NCI-H2107 treated with DMSO at 0.1 percent for 48 hours (cell line): Measurements from ENCODE around the gene SLC35D2.
A peak's percentile ranks its signal among the peaks of the same experiment; 100 is the strongest.
"Not testable (repeated sequence)": the region's sequence is repeated elsewhere in the genome, so short reads cannot be mapped to it uniquely, and the experiment has no call there.

Source experiments
- DNase-seq: peaks from one replicate; lab custom pipeline; 2025; ENCODE audit not compliant: unreplicated experiment; lab: John Stamatoyannopoulos, UW

SLC35D2 gene

DNA sequence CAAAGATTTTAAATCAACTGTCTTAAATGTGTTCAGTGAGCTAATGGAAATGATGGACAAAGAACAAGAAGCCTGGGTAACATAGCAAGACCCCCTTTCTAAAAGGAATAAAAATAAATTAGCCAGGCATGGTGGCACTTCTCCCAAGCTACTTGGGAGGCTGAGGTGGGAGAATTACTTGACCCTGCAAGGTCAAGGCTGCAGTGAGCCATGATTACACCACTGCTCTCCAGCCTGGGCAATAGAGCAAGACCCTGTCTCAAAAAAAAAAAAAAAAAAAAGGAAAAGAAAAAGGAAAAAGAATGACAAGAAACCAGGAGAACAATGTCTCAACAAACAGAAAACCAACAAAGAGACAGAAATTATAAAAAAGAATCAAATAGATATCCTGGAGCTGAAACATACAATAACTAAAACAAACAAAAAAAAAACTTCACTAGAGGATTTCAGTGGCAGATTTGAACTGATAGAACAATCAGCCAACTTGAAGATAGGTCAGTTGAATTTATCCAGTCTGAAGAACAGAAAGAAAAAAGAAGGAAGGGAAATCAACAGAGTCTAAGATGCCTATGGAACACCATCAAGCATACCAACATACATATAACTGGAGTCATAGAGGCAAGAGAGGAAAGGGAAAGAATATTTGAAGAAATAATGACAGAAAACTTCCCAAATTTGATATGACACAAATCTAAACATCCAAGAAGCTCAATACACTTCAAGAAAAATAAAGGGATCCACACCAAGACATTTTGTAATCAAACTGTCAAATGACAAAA is 16.8 kb upstream of the SLC35D2 start:
- DNase-seq, result no peak

DNA sequence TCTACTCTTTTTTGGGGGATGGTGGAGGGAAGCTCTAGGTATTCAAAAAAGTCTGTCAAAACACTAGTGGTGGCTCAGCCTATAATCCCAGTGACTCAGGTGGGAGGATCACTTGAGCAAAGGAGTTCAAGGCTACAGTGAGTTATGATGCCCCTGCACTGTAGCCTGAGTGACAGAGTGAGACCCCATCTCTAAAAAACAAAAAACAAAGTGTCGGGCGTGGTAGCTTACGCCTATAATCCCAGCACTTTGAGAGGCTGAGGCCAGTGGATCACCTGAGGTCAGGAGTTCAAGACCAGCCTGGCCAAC is 15.8 kb upstream of the SLC35D2 start:
- DNase-seq, result no peak

DNA sequence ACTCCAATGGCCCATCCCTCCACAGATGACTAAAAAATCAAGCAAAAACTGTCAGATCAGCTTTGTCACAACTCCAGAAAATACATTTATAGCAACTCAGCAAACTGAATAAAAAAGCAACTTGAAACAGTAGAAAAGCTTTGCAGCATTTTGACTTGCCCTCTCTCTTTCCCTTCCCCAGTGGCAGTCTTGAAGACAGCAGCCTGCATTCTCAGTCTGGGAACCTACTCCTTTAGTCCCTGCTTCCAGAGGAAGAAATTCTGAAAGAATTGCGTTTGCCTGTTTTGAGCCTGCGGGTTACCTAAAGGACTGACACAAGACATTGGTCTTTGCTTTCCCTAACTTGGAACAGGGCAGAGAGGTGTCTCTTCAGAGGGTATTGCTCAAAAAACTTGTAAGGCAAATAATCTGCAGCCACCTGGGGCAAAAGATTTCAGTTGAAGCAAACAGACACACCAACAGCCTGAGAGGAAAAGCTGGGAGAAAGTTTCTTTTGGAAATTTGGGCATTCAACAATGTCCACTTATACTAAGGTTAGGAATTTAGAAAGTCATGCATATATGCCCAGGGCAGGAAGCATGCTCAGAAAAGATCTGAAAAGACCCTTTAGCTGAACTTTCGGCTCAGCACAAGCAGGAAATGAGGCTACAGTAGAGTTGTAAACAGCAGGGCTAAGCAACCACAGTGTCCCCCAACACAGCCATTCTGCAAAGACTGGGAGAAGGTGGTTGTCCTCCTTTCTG is 15.2 kb upstream of the SLC35D2 start:
- DNase-seq, result no peak

DNA sequence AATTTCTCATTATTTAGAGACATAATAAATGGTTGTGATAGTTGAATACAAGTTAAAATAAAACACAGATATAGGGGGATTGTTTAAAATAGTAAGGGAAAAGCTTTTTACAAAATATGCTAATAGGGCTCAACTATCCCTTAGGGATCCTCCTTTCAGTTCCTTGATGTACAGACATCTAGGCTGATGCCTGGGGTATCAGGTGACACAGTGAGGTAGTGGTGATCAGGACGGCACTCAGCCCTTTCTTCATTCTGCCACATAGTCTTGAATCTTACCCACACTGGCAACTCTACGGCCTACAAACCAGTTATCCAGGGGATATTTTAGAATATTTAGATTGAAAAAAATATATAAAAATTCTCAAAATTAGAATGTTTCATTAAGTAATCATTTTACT is 12.5 kb upstream of the SLC35D2 start:
- no peak for DNase-seq

DNA sequence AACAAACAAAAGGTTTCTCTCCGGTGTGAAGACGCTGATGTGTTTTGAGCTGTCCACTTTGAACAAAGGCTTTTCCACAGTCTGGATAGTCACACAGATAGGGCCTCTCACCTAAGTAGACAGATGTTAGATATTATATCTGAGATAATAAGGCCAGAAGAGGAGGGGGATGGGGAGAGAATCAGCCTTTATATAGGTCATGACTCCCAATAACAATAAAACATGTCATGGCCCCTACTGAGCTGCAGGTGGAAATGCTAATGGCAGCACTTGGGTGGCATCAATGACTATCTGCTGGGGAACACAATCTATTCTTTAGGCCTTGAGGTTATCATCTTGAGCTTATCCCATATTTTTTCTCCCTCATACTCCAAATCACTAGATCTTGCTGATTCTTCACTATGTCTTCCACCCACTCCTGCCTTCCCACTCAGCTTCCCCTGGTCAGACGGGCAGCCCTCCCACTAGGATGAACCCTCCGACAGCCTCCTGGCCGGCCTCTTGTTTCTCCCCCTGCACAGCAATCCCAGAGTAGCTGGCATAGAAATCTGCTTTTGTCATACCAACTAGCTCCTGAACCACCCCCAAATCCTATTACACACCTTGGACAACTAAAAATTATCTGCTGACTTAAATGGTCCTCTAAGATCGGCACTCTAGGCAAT is 11.5 kb upstream of the SLC35D2 start:
- DNase-seq, result no peak

DNA sequence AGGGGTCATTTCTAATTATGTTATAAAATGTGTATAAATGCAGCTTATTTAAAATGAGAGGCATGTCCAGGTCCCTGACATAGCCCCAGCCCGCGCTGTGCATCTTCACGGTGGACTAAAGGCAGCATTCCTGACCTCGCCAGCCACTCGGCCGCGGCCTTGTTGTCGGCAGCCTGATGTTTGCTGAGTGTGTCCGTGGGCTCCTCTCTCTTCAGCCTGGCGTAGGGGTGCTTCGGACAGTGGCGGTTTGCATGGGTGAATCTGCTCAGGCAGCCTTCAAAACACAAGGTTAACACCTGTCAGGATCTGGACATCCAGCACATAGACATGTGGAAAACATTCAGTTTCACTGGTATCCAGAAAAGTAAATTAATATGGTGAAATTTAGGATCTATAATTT is 8.8 kb upstream of the SLC35D2 start:
- DNase-seq, result no peak

DNA sequence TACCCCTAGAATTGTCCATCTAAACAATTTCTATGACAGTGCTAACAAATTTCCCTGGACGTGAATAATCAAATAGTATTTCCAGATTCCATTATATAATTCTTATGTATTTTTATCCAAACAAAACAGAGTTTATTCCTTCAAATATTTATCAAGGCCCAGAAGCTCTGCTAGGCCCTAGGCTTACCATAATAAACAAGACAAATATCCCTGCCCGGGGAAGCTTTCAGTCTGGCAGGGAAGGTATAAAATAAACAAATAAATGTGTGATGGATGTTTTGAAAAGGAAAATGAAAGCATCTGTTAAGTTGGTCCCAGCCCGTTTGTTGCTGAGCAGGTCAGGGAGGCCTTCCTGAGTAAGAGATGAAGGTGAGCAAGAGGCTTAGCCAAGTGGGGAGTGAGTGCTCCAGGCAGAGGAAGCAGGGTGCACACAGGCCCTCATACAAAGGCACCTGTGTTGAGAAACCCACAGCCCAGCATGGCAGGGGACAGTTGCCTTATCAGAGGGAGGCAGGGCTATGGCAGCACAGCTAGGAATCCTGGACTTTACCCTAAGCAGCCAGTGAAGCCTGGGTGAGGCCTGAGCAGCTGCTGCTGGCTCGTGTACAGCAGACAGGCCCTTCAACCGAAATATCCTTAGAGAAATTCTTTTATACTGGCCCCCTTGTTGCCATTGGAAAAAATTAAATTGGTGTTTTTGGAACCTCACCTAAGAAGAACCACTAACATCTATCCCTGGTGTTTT is 7.7 kb upstream of the SLC35D2 start:
- DNase-seq, result no peak

DNA sequence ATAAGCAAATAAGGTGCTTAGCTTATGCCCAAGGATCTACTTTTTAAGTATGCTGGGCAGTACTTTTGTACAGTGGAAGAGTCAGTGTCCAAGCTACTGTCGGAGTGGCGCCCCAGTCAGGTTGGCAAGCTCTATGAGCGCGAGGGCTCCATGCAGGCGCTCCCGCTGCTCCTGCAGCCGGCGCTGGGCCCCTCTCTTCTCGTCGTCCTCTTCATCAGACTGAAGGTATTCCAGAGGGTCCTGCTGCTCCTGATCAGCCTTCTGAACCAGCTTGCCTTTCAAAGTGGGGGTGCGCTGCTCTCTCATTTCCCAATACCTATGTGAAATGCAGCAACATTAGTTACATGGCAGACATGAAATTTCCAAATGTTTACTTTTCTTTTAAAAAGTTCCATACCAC is 4.6 kb upstream of the SLC35D2 start:
- no peak for DNase-seq

DNA sequence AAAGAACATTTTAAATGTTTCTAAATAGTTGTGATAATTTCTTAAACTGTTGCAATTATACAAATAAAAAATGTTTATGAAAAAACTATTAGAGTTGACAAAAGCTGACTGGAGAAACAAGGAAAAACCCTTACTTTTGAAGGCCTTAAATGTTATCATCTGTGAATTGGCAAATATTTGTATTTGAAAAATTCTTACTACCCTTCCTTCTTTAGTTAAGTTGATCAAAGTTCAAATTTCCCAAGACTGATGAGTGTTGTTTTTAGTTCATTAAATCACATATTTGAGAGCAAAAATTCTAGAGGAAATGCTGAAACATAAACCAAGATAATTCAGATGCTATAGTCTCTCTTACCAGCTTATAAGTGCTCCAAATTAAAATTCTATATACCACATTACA is 2.6 kb upstream of the SLC35D2 start:
- no peak for DNase-seq

DNA sequence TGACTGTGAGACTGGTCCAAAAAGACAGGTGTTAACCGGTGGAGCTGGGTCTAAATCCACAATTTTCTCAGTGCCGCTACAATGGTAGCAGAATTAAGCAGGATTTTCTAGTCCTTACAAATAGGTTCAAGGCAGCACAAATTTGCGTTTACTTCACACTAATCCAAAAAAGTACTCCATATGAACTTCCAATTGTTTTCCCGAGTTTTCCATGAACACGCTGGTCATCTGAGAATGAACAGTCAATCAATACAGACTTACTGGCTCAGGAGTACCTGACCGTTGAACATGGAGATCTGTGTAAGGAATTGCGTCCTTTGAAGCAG is 709 bp downstream of the SLC35D2 start:
- no peak for DNase-seq

DNA sequence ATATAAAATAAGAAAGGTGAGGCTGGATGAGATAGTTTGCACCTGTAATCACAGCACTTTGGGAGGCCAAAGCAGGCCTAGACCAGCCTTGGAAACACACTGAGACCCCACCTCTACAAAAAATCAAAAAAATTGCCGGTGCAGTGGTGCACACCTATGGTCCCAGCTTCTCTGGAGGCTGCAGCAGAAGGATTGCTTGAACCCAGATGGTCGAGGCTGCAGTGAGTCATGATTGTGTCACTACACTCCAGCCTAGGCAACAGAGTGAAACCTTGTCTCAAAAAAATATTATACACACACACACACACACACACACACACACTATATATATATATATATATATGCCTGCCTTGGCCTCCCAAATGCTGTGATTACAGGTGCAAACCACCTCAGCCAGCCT is 1.3 kb downstream of the SLC35D2 start:
- no peak for DNase-seq

DNA sequence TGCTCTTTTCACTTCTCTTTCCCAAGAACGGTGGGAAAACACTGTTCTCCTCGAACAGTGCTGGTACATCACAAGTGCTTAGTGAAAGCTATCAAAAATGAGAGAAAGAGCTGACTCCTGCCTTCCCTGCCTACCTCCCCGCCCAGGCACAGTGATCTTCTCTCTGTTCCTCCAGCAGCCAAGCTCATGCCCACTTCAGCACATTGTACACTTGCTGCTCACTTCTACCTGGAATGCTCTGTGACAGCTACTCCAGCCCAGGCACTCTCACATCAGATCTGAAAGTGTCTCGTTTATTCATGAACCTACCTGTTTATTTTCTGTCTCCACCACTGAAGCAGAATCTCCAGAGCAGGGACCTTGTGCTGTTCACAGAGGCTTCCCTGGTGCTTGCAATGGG is 1.8 kb downstream of the SLC35D2 start:
- no peak for DNase-seq

DNA sequence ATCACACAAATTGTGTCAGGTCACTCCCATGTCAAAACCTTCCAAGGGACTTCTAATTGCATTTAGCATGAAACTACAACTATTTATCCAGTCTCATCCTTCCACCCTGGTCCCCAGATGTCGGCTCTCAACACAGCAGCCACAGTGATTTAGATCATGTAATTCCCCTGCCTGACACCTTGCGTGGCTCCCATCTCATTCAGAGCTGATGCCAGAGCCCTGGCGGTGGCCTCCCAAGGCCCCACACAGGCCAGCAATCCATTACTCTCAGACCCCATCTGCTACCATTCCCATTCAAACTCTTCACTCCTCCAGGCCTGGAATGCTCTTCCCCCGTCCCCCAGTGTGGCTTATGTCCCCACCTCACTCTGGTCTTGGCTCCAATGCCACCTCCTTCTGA is 2.4 kb downstream of the SLC35D2 start:
- no peak for DNase-seq

DNA sequence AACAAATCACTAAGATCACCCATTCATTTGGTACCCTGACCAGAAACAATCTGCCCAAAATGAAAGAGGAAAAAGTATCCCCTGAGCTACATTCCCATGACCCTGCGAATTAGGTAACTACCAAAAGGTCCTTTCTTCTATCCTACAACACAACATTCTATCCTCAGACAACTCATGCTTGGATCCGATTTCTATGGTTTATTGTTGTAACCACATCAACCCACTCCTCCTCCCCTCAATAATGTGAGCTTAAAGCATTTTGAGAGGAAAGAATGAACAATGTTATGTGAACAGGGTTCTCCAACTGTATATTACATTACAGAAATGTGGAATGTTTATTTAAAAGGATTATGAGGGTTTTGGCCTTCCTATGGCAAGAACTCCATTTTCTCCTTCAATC is 4.0 kb downstream of the SLC35D2 start:
- DNase-seq, result no peak

DNA sequence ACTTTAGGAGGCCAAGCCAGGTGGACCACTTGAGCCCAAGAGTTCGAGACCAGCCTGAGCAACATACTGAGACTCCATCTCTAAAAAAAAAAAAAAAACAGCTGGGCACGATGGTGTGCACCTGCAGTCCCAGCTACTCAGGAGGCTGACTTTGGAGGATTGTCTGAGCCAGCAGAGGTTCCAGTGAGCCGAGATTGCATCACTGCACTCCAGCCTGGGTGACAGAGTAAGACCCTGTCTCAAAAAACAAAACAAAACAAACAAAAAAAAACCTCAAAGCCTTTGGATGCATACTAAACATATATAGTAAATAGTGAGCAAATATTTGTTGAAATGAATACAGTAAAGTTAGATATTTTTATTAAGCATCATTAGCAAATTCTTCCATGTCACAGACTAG is 5.3 kb downstream of the SLC35D2 start:
- DNase-seq, result no peak

DNA sequence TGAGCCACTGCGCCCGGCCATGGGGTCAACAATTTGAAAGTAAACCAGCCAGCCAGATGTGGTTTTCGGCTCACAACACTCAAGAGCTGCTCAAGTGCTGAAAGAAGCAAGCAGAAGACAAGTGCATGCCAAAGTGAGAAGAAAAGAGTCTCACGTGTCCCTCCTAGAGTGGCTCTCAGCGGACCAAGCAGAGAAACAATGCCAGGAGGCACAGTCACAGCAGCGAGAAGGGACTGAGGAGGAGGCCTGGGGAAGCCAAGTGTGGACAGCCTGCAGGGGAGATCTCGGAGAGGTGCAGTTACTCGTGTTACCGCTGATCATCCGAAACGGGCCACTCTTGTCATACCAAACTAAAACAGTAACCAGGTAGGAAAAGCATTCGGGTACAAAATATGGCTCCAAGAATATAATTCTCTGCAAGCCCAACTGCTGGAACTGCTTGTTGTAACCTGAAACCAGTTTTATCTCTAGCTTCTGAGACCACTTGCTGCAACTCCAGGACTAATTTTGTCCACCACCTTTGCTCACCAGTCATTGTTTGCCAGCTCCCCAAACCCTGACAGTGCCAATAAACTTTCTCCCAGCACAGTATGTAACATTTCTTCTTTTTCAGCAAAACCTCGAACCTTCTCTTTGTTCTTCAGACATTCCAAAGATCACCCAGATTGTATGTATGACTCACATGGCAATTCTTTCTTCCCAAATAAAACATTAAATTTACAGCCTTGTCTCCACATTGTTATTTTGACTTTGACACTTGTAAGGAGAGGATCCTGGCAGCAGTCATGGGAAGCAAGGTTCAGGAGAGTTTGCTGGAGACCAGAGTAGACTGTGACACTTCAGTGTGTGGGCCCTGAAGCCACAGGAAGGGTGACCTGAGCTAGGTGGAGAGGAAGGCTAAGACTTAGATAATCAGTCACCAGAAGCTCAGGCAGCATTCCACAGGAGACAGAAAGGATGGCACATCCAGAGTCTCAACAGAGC is 6.3 kb downstream of the SLC35D2 start:
- peak; percentile 12 for DNase-seq

DNA sequence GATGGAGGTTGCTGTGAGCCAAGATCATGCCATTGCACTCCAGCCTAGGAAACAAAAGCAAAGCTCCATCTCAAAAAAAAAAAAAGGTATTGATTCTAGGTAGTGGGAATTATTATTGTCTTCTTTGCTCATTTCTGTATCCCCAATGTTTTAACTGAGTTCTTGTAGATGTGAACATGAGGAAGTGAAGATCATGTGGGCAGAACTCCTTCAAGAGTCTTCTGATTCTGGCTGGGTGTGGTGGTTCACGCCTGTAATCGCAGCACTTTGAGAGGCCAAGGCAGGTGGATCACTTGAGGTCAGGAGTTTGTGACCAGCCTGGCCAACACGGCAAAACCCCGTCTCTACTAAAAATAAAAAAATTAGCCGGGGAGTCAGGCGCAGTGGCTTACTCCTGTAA is 8.0 kb downstream of the SLC35D2 start:
- DNase-seq, result not testable (repeated sequence)

DNA sequence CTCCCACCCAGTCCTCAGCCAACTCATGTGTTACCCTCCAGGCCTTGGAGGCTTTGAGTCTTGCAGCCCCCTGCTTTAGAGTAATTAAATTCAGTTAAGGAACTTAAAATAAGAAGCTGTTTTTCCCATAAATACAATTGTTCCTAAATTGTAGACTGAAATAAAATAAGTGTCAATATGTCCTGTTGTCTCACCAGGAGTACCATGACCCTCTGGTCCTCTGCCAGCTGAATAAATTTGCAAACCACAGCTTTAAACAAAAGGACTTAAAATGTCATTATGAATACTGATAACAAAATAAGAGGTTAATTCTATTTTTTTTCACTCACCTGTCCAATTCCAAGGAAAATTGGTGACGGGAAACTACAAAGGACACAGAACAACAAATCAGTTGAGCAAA is 15.6 kb downstream of the SLC35D2 start:
- no peak for DNase-seq

DNA sequence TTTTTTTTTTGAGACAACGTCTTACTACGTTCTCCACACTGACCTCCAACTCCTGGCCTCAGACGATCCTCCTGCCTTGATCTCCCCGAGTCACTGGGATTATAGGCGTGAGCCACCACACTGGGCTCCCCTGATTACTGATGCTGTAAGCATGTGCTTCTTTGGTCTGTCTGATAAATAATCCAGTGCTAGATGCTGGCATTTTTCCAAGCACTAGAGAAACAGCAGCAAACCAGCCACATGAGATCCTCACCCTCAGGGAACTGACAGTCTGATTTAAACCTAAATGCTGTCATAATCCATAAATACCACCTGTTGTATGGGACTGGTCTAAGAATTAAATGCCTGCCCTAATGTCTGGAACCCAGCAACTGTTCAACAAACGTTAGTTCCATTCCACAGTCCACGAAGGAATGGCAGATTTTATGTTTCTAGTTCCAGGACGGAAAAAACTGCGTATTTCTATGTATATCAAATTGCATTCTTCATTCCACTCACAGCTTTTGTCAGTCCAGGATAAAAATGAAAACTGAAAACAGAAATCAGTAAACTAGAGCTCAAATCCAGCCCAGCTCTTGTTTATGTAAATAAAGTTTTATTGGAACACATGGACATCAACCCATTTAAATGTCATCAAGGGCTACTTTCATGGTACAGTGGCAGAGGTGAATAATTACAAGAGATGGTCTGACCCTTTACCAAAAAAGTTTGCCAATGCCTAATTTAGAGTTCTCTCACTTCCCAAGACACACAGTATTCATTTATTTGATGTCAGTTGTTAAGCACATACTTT is 20.1 kb downstream of the SLC35D2 start:
- DNase-seq, result no peak

DNA sequence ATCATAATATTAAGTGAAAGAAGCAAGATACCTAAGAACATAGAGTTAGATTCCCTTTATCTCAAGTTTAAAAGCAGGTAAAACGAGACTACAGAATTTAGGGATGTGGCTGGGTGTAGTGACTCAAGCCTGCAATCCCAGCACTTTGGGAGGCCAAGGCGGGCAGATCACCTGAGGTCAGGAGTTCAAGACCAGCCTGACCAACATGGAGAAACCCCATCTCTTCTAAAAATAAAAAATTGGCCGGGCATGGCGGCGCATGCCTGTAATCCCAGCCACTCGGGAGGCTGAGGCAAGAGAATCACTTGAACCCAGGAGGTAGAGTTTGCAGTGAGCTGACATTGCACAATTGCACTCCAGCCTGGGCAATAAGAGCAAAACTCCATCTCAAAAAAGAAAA is 21.4 kb downstream of the SLC35D2 start:
- DNase-seq, result not testable (repeated sequence)
